MG63 (cell line): Measurements from ENCODE around the gene SDHD. TPM values are rescaled to one million over a fixed set of nuclear protein-coding genes. Genes with fewer than 3 reads are reported as not detected.
"Not testable (repeated sequence)": the region's sequence is repeated elsewhere in the genome, so short reads cannot be mapped to it uniquely, and the experiment has no call there.

ENCODE experiments used
- DNase-seq: peaks from one replicate; pipeline ENCODE4 v3.0.0-alpha.2; 2020
- H3K27me3 ChIP-seq: fragments of 250-450 bp; sonication (Bioruptor Pico); 2 replicates; pipeline ENCODE4 v1.5.1; 2020; ENCODE audit warnings: mild to moderate bottlenecking, moderate library complexity
- H3K36me3 ChIP-seq: fragments of 250-450 bp; sonication (Bioruptor Pico); 2 replicates; pipeline ENCODE4 v1.5.1; 2020; ENCODE audit warnings: mild to moderate bottlenecking, moderate library complexity
- H3K4me3 ChIP-seq: fragments of 250-450 bp; sonication (Bioruptor Pico); 2 replicates; pipeline ENCODE4 v1.5.1; 2020; ENCODE audit warnings: mild to moderate bottlenecking, moderate library complexity
- H3K9me3 ChIP-seq: fragments of 250-450 bp; sonication (Bioruptor Pico); 2 replicates; pipeline ENCODE4 v1.5.1; 2020; ENCODE audit warnings: mild to moderate bottlenecking, moderate library complexity
- total RNA-seq: library from RNA; depleted of rRNA; stranded (reverse); fragments of >200 nt; shearing (Covaris generic); gene quantifications from 2 replicates; pipeline ENCODE4 v1.2.3, GENCODE V29; 2014; ENCODE audit warnings: low replicate concordance; rRNA removed

Gene SDHD
- 188 and 203 TPM in 2 replicates for total RNA-seq

DNA sequence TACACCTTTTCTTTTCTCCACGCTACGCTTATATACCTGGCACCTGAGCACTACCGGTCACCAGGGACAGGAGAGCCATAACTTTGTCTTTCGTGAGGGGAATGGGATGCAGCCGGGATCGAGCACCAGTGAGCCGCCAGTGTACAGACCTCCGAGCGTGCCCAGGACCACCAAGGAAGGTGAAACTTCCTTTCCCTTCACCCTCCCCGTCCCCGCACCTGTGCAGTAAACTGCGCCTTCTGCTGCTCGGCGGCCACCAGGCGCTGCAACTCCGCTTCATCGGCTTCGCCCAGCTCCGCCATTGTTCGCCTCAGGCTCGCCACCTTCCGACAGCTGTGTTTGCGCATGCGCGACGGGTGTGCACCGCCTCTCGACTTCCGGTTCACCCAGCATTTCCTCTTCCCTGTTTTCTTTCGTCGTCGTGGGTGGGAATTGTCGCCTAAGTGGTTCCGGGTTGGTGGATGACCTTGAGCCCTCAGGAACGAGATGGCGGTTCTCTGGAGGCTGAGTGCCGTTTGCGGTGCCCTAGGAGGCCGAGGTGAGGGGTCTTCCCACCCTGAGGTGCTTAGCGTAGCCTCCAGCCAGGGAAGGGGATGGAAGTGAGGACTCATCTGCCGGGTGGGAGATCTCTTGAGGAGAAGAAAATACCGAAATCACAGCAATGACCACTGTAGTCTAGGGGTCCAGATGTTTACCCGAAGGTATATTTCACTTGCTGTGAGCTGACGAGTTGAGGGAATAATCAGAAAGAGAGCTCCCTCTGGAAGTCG, at the start of gene SDHD, which contains the start of gene TIMM8B:
TSS of gene SDHD (plus strand) at position 452 of the 770 bp plus-strand sequence. CDS start at position 487, 35 bp downstream.
TSS of gene TIMM8B (minus strand) at position 335 of the 770 bp plus-strand sequence. CDS start at position 302, 33 bp downstream.
- peak; percentile 92 for DNase-seq
- H3K4me3 ChIP-seq = peak within 1 kb of the TSS; percentile 93
- H3K9me3 ChIP-seq = no peaks in the 10 kb centered on the region
- peaks cover 84% of the 10 kb centered on the region for H3K36me3 ChIP-seq
- no peaks in the 10 kb centered on the region for H3K27me3 ChIP-seq

DNA sequence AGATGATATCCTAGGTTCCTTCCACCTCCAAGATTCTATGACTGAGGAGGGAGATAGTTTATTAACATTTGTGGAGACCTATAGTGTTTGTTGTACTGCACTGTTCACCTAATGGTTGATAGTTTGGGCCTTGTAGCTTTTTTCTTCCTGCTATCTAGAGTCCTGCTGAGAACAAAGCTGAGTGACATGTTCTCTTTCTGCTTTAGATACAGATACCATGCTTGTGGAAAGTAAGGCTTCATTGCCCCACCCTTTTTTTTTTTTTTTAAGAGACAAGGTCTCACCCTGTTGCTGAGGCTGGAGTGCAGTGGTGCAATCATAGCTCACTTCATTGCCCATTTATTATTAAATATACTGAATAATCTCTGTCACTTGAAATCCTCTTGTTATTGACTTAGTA, 49.1 kb upstream of the SDHD start:
- H3K9me3 ChIP-seq = no peaks in the 10 kb centered on the region
- DNase-seq = no peak
- no peak overlapping the region for H3K4me3 ChIP-seq
- peaks cover 55% of the 10 kb centered on the region for H3K36me3 ChIP-seq
- H3K27me3 ChIP-seq = no peaks in the 10 kb centered on the region

DNA sequence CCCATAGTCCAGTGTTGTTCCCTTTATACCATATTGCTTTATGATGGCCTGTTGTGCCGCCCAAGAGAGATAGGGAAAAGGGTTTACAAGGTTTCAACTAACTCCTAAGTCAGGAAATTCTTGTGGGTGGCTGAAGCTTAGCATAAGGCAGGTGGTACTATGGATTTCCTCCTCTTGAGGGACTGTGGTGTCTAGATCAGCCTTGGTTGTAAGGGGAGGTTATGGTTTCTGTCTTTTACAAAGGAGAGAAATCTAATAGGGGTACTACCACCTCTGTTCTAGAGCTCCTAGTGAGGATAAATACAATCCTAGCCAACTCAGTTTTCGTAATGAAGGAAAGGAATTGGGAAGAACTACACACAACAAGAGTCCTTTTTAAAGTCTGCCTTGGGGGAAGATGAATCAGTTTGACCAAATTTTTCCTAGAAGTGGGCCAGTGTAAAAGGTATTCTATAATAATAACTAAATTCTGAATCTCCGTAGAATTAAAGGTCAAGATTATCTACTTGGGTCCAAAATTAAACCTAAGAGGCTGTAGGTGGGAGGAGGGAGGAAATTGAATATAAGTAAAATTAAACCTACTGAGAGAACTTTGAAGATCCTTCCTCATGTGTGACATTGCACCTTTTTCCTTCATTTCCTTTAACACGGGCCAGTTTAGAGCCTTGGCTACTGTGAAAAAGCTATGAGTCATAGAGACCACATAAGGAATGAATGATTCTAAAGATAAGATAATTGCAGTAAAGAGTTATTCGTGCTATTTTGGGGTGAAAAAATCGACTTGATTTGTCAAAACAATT, 44.3 kb upstream of the SDHD start:
- Histone ChIP-seq H3K9me3 (0 out of 2 replicates have a peak, but pooled peaks cover 2% of the 10 kb centered on the region), H3K27me3 (no peaks in the 10 kb centered on the region), H3K36me3 (peaks cover 71% of the 10 kb centered on the region), H3K4me3 (no peak overlapping the region)
- DNase-seq = no peak

DNA sequence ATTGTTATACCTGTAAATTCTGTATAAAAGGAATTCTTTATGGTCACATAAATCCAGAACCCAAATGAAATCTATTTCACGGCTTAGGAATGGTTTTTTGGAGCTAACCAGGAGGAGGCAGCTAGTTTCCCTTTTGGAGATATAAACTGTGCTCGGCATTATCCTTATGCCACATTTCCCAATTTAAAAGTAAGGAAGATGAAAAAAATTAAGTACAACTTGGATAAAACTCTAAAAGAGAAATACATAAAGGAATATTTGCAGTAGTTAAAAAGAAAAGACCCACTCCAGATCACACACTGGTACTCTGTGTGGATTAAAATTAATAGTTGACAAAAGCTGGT, 43.7 kb upstream of the SDHD start:
- H3K36me3 ChIP-seq = peaks cover 73% of the 10 kb centered on the region

DNA sequence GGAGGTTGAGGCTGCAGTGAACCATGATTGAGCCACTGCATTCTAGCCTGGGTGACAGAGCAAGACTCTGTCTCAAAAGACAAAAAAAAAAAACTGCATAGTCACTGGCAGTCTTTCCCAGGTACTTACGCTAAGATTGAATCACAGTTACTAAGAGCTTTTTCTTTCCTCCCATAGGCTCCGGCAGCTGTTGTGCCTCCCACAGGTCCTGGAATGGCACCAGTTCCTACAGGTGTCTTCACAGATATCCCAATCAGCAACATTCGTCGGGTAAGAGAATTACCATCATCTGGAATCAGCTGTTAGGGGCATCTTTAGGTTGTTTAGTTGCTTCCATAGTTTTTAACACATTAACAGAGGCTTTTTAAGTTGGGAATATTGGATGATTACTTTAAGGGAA, 41.7 kb upstream of the SDHD start:
- H3K36me3 ChIP-seq = peaks cover 76% of the 10 kb centered on the region
- H3K4me3 ChIP-seq = no peak overlapping the region
- no peak for DNase-seq

More for the DNA sequence above, 43.7 kb upstream of the SDHD start:
- DNase-seq = no peak
- Histone ChIP-seq H3K27me3 (no peaks in the 10 kb centered on the region), H3K9me3 (0 out of 2 replicates have a peak, but pooled peaks cover 2% of the 10 kb centered on the region), H3K4me3 (no peak overlapping the region)

DNA sequence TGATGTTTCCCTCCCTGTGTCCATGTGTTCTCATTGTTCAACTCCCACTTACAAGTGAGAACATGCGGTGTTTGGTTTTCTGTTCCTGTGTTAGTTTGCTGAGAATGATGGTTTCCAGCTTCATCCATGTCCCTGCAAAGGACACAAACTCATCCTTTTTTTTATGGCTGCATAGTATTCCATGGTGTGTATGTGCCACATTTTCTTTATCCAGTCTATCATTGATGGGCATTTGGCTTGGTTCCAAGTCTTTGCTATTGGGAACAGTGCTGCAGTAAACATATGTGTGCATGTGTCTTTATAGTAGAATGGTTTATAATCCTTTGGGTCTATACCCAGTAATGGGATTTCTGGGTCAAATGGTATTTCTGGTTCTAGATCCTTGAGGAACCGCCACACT, 40.0 kb upstream of the SDHD start:
- not testable (repeated sequence) for H3K9me3 ChIP-seq, DNase-seq, H3K4me3 ChIP-seq, H3K27me3 ChIP-seq
- peaks cover 84% of the 10 kb centered on the region for H3K36me3 ChIP-seq

More for the DNA sequence above, 41.7 kb upstream of the SDHD start:
- Histone ChIP-seq H3K27me3 (no peaks in the 10 kb centered on the region), H3K9me3 (0 out of 2 replicates have a peak, but pooled peaks cover 2% of the 10 kb centered on the region)

DNA sequence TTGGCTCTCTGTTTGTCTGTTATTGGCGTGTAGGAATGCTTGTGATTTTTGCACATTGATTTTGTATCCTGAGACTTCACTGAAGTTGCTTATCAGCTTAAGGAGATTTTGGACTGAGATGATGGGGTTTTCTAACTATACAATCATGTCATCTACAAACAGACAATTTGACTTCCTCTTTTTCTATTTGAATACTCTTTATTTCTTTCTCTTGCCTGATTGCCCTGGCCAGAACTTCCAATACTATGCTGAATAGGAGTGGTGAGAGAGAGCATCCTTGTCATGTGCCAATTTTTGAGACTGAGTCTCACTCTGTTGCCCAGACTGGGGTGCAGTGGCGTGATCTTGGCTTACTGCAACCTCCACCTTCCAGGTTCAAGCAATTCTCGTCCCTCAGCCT, 38.4 kb upstream of the SDHD start:
- peaks cover 85% of the 10 kb centered on the region for H3K36me3 ChIP-seq
- not testable (repeated sequence) for H3K4me3 ChIP-seq, DNase-seq, H3K9me3 ChIP-seq, H3K27me3 ChIP-seq

DNA sequence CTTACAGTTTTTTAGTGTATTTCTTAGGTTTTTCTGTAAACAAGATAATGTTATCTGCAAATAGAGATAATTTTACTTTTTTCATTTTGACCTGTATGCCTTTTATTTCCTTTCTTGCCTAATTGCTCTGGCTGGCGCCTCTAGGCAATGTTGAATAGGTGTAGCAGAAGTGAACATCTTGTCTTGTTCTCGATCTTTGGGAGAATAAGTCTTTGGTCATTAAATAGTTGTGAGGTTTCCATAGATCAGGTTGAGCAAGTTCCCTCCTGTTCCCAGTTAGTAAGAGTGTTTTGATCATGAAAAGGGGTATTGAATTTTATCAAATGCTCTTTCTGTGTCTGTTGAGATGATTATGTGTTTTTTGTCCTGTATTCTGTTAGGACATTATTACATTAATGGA, 36.9 kb upstream of the SDHD start:
- Histone ChIP-seq H3K4me3 (no peak overlapping the region), H3K27me3 (no peaks in the 10 kb centered on the region), H3K9me3 (0 out of 2 replicates have a peak, but pooled peaks cover 2% of the 10 kb centered on the region), H3K36me3 (peaks cover 79% of the 10 kb centered on the region)
- DNase-seq = no peak

DNA sequence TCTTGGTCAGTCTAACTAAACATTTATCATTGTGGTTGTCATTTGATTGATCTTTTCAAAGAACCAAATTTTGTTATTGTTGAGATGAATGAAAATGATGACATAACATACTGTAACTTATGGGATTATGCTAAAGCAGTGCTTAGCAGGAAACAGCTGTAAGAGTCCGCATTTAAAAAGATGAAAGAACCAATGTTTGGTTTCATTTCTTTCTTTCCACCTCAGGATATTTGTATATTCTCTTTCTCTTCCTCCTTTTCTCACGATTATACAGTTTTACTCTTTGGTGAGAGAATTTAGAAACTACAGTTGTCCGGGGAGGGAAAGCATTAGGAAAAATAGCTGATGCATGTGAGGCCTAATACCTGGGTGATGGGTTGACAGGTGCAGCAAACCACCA, 36.0 kb upstream of the SDHD start:
- DNase-seq = no peak
- 0 out of 2 replicates have a peak, but pooled peaks cover 2% of the 10 kb centered on the region for H3K9me3 ChIP-seq
- no peaks in the 10 kb centered on the region for H3K27me3 ChIP-seq
- H3K4me3 ChIP-seq = no peak overlapping the region
- peaks cover 74% of the 10 kb centered on the region for H3K36me3 ChIP-seq

DNA sequence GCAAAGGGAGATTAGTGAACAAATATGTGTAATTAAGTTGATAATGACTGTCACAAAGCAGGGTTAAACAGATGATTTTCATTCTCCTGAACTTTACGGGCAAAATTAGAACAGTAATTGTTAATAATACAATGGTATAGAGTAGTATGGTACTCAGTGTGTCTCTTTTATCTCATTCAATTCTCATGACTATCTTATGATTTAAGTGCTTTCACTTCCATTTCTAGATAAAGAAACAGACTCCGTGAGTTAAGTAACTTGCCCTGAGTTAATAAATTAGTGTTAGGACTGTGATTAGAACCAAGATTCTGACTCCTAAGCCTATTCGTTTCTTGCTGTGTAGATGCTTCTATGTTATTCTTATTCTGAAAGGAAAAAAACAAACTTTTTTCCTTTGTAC, 34.9 kb upstream of the SDHD start:
- DNase-seq = no peak
- no peaks in the 10 kb centered on the region for H3K27me3 ChIP-seq
- 0 out of 2 replicates have a peak, but pooled peaks cover 2% of the 10 kb centered on the region for H3K9me3 ChIP-seq
- no peak overlapping the region for H3K4me3 ChIP-seq
- peaks cover 74% of the 10 kb centered on the region for H3K36me3 ChIP-seq

DNA sequence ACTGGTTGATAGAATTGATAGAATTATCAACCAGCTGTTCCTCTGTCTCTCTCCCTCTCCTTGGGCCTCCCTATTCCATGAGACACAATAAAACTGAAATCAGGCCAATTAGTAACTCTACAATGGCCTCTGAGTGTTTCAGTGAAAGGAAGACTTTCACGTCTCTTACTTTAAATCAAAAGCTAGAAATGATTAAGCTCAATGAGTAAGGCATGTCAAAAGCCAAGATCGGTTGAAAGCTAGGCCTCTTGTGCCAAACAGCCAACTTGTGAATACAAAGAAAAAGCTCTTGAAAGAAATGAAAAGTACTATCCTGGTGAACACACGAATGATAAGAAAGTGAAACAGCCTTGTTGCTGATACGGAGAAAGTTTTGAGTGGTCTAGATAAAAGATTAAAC, 29.5 kb upstream of the SDHD start:
- H3K9me3 ChIP-seq = no peaks in the 10 kb centered on the region
- H3K27me3 ChIP-seq = no peaks in the 10 kb centered on the region
- peaks cover 59% of the 10 kb centered on the region for H3K36me3 ChIP-seq
- H3K4me3 ChIP-seq = no peak overlapping the region
- DNase-seq = no peak

DNA sequence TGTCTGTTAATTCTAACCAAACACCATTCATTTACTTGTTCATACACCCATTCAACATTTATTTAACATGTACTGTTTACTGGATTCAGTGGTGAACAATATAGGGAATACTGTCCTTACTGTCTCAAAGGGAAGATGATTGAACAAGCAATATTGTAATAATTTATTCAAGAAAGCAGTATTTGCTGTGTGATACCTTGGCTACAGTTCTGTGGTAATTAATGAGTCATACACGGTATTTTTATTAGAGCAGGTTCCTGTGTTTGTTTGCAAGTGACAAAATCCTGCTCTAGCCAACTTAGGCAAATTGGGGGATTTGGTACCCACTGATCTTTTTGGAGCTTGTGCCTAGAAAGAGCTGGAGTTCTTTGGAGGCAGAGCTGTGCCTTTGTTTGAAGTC, 28.6 kb upstream of the SDHD start:
- DNase-seq = no peak
- Histone ChIP-seq H3K27me3 (no peaks in the 10 kb centered on the region), H3K4me3 (no peak overlapping the region), H3K36me3 (peaks cover 63% of the 10 kb centered on the region), H3K9me3 (no peaks in the 10 kb centered on the region)

DNA sequence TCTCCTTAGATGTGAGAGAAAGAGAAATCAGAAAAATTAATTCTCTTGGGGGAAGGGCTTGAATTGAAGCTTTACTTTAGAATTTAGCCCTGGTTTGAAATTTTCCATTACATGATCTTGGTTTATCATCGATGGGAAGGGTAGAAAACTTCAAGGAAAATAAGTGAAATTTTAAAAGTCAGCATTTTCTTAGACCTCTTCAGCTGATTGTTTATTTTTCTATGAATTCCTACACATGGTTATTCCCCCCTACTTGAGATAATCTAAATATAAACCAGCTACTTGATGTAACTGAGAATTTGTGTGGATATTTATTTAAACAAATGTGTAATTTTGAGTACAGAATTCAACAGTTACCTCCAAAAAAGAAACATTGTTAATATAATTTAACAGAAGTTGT, 23.8 kb upstream of the SDHD start:
- H3K27me3 ChIP-seq = no peaks in the 10 kb centered on the region
- H3K9me3 ChIP-seq = no peaks in the 10 kb centered on the region
- H3K4me3 ChIP-seq = no peak overlapping the region
- DNase-seq = no peak
- H3K36me3 ChIP-seq = peaks cover 52% of the 10 kb centered on the region

DNA sequence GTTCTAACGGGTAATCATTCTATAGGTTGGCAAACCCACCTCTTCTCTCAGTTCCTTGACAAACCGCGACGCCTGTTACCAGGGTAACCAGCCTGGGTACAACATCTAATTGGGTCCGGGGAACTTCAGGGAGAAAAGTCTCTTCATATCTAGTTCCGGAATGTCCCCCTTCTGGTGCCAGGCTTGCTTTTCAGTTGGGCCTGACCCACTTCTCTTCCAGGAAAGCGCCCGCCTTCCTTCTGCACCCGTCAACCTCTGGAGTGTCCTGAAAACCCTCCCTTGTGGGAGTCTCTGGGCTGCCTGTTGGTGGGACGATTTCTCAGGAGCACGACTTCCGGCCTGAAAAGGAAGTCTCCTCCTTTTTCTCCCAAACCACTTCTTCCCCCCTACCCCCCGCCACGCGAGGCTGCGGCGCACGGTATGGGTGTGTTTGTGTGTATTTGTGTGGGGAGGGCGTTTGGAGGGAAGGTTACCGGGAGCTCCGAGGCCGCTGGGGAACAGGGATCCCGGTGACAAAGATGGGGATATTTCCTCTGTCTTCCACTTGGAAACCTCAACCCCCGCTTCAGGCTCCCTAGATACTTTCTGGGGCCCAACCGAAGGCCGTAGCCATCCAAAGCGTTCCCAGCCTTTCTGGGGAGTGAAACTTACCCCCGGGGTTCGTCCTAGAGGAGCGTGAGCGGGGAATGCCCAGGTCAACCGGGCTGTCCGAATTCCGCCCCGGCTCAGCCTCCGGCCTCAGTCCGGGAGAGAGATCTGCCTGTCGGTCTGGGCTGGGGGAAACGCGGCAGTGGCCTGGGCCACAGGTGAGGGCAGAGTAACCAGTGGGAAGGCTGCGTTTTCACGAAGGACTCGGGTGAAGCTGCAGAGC, 12.5 kb upstream of the SDHD start, which contains the start of the genes NKAPD1 and PIH1D2:
TSS of gene NKAPD1 (plus strand) at position 359 of the 871 bp plus-strand sequence. CDS start 1,276 bp downstream, outside the sequence.
TSS of gene PIH1D2 (minus strand) at position 77 of the 871 bp plus-strand sequence. CDS start 843 bp downstream, outside the sequence.
- peaks cover 39% of the 10 kb centered on the region for H3K36me3 ChIP-seq
- peak within 1 kb of the TSS; percentile 79 for H3K4me3 ChIP-seq
- no peaks in the 10 kb centered on the region for H3K9me3 ChIP-seq
- H3K27me3 ChIP-seq = no peaks in the 10 kb centered on the region
- peak; percentile 85 for DNase-seq

DNA sequence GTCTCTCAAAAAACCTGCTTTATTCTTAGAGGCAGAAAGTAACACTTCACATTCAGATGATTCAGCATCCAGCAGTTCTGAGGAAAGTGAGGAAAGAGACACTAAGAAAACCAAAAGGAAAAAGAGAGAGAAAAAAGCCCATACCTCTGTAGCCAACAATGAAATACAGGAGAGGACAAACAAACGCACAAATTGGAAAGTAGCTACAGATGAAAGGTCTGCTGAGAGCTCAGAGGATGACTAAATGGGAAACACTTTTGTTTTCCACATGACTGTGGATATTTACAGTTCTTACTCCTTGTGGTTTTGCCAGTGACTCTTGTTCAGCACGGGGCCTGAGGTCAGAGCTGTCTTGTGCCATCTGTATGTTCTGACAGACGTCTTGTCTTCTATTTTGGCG, 3.9 kb upstream of the SDHD start:
- peak; percentile 29 for DNase-seq
- H3K36me3 ChIP-seq = peaks cover 81% of the 10 kb centered on the region
- H3K4me3 ChIP-seq = no peak overlapping the region
- H3K27me3 ChIP-seq = no peaks in the 10 kb centered on the region
- H3K9me3 ChIP-seq = no peaks in the 10 kb centered on the region

DNA sequence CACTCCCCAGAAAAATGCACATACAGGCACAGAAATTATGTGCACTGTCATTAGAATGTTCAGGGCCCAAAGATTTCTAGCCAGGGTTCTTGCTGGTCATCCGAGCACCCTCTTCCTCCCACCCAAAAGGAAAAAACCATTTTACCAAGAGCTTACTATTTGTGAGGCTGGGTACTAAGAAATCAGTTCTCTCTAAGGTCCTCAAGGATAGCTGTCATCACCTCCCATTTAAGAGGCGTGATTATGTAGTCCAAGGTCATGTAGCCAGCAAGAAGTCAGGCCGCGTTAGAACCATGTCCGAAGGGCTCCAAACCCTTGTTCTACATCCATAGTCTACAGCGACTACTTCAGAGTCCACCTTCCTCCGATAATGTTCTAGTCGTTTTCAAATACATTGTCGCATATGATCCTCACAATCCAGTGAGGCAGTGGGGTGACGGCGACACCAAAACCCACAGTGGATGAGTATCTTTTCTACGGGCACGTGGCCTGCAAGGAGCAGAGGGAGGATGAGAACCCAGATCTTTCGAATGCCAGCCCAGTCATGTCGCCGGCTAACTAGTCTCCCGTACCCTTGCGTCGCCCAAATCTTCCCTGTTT, 751 bp upstream of the SDHD start:
- Histone ChIP-seq H3K4me3 (peak overlapping the region; percentile 93), H3K36me3 (peaks cover 81% of the 10 kb centered on the region), H3K27me3 (no peaks in the 10 kb centered on the region), H3K9me3 (no peaks in the 10 kb centered on the region)
- DNase-seq = peak; percentile 20
